ENCODE results near the gene ZCCHC4. TPM values are rescaled to one million over a fixed set of nuclear protein-coding genes. Genes with fewer than 3 reads are reported as not detected.

Gene ZCCHC4
- total RNA-seq, 1 experiment from 2014 or later = 11.9 TPM

- peak; percentile 91 for DNase-seq (ENCODE audit: low read depth)
Observed at GRCh38 chr4:25376754-25377571, 64.4 kb downstream of the ZCCHC4 start, which contains the start of gene ANAPC4. Gene ANAPC4 (plus strand): TSS chr4:25377263. CDS start chr4:25377428, 165 bp downstream.

DNA sequence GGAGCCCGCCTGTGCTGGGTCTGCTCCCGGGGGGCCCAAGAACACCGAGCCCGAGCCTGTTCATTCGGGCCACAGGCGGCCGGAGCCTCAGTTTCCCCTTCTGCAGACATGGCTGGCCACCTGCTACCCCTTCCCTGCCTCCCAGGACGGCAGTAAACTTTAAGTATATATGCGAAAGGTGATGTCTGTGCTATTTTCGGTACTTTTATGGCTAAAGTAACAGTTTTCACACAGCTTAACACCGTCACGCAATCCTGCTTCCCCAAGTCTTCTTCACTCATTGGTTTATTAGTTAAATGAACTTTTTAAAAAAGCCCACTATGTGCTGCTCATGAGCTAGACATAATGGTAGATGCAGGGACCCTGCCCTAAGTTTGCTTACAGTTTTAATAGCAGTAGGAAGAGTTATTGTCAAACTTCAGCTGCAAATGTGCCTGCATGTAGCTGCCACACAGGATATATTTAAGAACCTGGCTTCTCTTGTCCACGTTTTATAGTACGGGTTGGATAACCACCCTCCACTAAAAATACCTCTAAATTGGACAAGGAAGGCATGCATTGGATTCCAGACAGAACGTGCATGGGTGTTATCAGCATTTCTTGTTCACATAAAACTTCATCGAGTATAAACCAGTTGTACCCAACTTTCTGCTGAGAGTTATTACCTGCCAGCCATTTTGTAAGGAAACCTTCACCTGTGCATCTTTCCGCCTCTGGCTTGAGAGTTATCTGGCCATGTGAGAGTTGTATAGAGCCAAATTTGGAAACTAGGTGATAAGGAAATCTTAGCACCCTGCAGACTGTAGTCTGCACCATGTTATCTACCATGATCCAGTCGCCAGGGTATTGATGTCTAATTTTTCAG is 65.2 kb downstream of the ZCCHC4 start:
- DNase-seq (ENCODE audit: low read depth) = peak; percentile 3

- no peak for DNase-seq (ENCODE audit: low read depth)
Observed at GRCh38 chr4:25378437-25378743, 65.8 kb downstream of the ZCCHC4 start.

DNA sequence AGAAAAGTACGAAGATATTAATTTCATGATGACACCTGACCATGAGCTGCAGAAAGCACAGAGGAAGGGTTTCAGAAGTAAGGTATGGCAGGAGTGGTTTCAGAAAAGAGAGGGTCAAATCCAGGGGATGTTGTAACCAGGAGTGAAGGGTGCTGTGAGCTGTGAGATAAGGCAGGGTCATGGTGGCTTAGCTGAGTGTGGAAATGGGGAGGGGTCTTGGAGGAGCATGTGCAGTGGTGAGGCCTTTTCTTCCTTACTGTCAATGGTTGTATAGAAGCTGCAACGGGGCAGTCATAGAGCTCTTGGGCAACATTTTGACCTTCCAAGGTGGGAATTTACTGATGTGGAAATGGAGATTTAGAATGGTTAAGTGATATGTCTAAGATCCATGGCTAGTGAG is 67.0 kb downstream of the ZCCHC4 start:
- DNase-seq (ENCODE audit: low read depth) = no peak

DNA sequence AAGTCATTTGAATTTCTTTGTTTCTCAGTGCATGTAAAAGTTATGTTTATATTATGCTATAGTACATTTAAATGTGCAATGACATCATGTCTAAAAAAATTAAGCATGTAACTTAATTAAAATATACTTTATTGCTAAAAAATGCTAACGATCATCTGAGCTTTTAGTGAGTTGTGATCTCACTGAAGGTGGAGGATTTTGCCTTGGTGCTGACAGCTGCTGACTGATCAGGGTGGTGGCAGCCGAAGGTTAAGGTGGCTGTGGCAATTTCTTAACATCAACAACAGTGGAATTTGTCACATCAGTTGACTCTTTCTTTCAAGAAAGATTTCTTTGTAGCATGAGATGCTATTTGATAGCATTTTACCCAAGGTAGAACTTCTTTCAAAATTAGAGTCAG is 71.1 kb downstream of the ZCCHC4 start:
- no peak for DNase-seq (ENCODE audit: low read depth)

GRCh38 chr4:25386926-25387325 is 74.4 kb downstream of the ZCCHC4 start:
- no peak for DNase-seq (ENCODE audit: low read depth)

- no peak for DNase-seq (ENCODE audit: low read depth)
Observed at GRCh38 chr4:25397305-25397704, 84.7 kb downstream of the ZCCHC4 start.

DNA sequence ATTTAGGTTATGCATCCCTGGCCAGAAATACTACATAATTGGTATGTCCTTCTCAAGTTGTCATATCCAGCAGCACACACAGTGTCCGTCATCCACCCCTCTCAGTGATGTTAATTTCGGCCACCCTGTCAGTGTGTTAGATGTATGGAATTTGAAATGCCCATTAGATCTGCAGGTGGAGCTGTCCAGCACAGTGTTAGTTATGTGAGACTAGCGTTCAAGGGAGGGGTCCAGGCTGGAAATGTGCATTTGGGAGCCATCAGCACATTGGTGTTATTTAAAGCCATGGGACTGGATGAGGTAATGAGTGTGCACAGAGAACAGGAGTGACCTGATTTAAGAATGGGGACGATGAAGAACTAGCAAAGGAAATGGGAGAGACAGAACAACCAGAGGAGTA is 86.9 kb downstream of the ZCCHC4 start:
- DNase-seq (ENCODE audit: low read depth) = no peak

DNA sequence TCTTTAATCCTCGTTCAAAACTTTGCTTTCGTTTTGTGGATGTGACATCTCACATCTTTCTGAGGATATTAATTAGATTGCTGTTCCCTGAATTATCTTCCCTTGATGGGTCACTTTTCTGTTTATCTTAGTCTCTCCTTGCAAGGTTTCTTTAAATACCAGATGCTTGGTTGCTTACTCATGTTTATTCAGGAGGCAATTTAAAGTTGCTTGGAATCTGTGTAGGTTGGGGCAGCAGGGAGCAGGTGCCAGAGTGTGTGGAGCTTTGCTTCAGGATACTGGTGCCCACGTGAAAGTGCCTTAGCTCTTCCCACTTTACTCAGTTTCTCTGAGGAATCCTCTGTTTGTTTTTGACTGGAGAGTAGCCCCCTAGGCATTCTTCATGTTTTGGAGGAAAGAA is 88.5 kb downstream of the ZCCHC4 start:
- no peak for DNase-seq (ENCODE audit: low read depth)

- DNase-seq (ENCODE audit: low read depth) = no peak
Observed at GRCh38 chr4:25402521-25402920, 89.9 kb downstream of the ZCCHC4 start.

DNA sequence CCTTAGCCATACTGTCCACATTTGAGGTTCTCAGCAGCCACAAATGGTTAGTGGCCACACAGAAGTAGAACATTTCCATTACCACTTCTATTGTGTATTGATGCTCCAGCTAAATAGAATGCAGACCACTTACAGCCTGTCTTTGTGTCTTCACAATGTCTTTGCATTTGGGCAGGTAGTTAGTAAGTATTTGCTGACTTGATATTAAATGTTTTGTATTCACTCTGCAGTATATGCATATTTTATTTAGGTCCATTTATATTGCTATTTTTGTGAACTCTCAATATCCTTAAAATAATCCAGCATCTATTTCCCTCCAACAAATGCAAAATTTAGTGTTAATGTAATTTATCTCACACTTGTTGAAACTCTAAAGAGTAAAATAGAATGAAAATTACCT is 91.1 kb downstream of the ZCCHC4 start:
- DNase-seq (ENCODE audit: low read depth) = no peak

GRCh38 chr4:25405453-25405852 is 92.9 kb downstream of the ZCCHC4 start:
- no peak for DNase-seq (ENCODE audit: low read depth)

DNA sequence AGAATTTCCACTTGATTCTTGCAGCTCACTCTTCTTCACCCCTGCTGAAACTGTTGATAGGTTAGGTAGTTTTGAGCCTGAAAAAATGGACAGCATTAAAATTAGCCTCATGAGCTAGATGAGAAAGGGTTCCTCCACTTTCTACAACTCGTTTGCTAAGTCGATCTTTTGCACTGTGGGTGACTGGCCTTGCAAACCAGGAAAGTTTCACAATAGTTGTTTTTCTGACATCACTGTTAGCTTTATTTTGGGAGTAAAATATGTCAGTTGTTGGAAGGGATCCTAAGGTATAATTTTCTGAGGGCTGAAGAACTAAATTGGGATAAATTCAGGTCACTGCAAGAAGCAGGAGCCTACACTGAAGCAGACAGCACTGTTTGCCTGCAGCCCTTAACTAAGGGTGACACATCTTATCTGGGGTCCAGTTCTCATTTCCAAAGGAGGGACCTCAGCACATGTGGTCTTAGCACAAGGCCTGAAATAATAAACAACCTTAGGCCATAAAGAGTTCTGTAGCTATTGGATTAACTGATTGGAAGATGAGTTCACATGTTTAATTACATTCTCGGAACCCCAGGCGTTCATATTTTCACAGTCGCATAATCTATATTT is 93.6 kb downstream of the ZCCHC4 start:
- DNase-seq (ENCODE audit: low read depth) = no peak

- no peak for DNase-seq (ENCODE audit: low read depth)
Observed at GRCh38 chr4:25410820-25411529, 98.4 kb downstream of the ZCCHC4 start.

DNA sequence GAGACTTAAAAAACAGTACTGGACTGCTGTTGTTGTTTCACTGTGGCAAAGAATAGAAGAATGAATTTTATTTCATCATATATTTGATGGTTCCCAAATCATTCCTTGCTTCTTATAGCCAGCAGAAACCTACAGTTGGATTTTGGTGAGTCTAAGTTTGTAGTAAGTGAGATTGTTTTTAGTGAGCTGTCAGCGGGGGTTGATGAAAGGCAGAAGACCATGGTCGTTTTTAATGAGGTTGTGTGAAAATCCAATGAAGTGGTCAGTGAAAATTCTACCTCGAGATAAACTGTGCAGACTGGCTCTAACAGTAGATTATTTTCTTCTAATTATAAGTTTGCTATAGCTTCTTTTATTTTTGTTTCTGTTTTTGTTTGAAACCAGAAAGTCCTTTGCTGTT is 100.7 kb downstream of the ZCCHC4 start:
- no peak for DNase-seq (ENCODE audit: low read depth)

GRCh38 chr4:25417014-25417413 is 104.4 kb downstream of the ZCCHC4 start:
- no peak for DNase-seq (ENCODE audit: low read depth)

Other genes starting within 250 kb of the ZCCHC4 start
- gene SEPSECS, start 152.3 kb upstream of the ZCCHC4 start, total RNA-seq (2014; rRNA removed; shearing (Covaris generic)) = 4.9 and 5.3 TPM in 2 replicates
- gene PI4K2B, start 78.7 kb upstream of the ZCCHC4 start, total RNA-seq (2014; rRNA removed; shearing (Covaris generic)) = 23.6 and 25.6 TPM in 2 replicates
- gene ANAPC4, start 64.5 kb downstream of the ZCCHC4 start, total RNA-seq (2014; rRNA removed; shearing (Covaris generic)) = 19.4 and 23.7 TPM in 2 replicates